GM19372 (cell line): ENCODE measurements around the gene TMEM143.
A peak's percentile ranks its signal among the peaks of the same experiment; 100 is the strongest.
"Not testable (repeated sequence)": the region's sequence is repeated elsewhere in the genome, so short reads cannot be mapped to it uniquely, and the experiment has no call there.

Experiments
- ATAC-seq: cut with Tn5 transposase; IDR thresholded peaks from one replicate; pipeline ENCODE4 v1.9.1; 2021; ENCODE audit warnings: mild to moderate bottlenecking, low read depth, moderate library complexity; ENCODE audit not compliant: unreplicated experiment

The TMEM143 gene

GRCh38 chr19:48391100-48392005 lies 27.6 kb upstream of the TMEM143 start, which contains the start of gene KDELR1:
Gene KDELR1, minus strand, starts transcription at chr19:48391551. Its CDS starts 193 bp downstream, at chr19:48391358.
- peak; percentile 72 for ATAC-seq

DNA sequence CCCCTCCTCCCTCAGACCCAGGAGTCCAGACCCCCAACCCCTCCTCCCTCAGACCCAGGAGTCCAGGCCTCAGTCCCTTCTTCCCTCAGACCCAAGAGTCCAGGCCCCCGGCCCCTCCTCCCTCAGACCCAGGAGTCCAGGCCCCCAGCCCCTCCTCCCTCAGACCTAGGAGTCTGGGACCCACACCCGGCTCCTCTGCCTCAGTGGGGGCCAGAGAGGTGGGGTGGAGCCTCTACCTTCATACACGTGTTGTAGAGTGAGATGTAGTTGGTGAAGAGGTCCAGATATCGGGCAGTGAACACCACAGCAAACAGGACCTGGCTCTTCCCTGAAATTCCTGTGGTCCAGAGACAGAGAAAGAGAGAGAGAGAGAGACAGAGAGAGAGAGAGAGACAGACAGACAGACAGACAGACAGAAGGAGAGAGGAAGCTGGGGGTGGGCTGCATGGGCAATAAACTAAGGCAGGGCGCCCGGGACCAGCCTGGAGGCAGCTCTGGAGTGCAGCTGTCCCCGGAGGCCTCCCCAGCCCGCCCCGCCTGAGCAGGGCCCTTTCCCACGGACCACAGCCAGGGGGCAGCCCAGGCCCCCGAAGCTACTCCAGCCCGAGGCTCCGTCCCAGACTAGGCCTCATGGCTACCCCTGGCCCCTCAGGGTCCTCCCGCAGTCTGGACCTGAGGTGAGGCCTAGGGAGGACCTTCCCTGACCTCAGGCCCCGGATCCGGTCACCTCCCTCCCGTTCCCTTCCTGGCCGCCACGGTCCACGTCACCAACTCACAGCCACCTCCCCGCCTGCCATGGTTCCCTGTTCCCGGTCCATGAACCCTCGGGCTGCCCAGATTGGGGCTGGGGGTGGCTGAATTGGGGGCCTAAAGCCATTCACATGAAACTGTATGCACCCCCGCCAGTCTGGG lies 26.7 kb upstream of the TMEM143 start:
- ATAC-seq, result peak; percentile 19

GRCh38 chr19:48386981-48387380 lies 23.2 kb upstream of the TMEM143 start:
- ATAC-seq, result no peak

GRCh38 chr19:48385461-48386087 lies 21.8 kb upstream of the TMEM143 start:
- ATAC-seq, result no peak

DNA sequence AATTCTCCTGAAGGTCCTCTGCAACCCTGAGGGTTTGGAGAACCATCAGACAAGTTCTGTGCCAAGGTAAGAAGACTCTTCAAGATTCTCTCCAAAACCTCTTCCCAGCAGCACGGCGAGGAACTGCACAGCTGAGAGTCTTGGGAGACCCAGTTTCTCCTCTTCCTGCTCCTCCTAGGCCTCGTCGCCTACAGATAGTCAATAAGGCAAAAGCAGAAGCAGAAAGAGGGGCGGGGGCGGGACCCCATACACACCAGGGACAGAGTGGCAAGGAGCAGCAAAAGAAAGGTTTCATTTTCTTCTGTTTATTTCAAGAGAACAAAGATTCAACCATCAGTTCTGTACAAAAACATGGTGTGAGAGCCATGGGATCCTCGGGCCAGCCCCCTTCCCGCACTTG lies 18.5 kb upstream of the TMEM143 start:
- no peak for ATAC-seq

- ATAC-seq, result no peak
Measured at GRCh38 chr19:48381178-48381950, 17.6 kb upstream of the TMEM143 start.

DNA sequence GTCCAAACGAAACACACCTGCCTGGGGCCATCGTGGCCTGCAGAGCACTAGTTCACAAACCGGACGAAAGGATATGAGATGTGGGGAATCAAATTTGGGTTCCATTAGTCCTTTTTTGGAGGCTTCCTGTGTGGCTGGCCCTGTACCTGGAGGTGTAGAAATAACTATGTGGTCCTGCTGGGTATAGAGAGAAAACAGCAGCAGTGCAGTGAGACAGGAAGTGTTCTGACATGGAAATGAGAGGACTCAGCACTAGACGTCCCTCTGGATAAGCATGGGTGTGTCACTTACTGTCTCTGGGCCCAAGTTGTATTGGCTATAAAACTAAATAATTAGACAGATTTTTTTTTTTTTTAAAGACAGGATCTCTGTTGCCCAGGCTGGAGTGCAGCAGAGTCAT lies 15.3 kb upstream of the TMEM143 start:
- no peak for ATAC-seq

GRCh38 chr19:48378194-48378570 lies 14.4 kb upstream of the TMEM143 start:
- ATAC-seq, result no peak

GRCh38 chr19:48373567-48373966 lies 9.8 kb upstream of the TMEM143 start:
- ATAC-seq, result no peak

DNA sequence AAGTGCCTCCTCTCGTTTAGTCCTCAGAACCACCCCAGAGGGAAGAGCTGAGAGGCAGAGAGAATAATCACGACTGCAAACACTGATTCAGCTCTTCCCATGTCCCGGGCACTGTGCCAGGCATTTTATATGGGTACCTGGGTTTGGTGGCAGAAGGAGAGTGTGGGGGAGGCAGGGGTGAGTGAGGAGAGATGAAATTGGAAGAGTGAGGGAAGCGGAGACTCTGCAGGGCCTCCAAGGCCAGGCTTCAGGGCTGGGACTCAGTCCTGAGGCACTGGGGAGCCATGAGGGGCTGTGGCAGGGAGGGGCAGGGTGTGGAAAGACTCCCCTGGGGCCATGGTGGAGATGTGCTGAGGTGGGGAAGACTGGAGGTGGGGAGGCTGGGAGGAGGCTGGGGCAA lies 9.2 kb upstream of the TMEM143 start:
- no peak for ATAC-seq

- ATAC-seq, result not testable (repeated sequence)
Measured at GRCh38 chr19:48371771-48372170, 8.0 kb upstream of the TMEM143 start.

DNA sequence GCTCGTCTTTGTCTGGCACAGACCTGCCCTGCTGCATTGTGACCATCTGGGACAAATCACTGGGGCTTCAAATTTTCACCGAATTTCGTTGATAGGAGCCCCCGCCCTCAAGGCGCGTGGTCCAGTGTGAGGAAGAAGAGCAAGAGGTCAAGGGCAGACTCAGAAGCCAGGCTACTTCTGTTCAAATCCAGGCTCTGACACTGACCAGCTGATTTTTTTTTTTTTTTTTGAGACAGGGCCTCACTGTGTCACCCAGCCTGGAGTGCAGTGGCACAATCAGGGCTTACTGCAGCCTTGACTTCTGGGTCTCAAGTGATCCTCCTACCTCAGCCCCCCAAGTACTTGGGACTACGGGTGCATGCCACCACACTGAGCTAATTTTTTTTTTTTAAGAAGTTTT lies 7.6 kb upstream of the TMEM143 start:
- ATAC-seq, result no peak

DNA sequence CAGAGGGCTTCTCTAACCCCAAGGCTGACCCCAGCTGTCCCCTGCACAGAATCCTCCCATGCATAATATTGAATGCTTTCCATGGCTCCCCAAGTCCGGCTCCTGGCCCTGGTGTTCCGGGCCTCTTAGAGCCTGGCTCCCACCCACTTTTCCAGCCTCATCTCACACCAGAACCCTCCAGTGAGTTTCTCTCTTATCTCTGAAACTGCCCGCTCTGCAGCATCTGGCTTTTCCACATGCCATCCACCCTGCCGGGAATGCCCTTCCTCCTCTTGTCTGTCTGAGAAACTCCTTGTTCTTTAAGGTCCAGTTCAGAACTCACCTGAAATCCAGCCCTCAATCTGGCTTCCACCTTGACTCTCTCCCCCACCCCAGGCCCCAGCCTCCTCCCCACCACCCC lies 7.2 kb upstream of the TMEM143 start:
- no peak for ATAC-seq

DNA sequence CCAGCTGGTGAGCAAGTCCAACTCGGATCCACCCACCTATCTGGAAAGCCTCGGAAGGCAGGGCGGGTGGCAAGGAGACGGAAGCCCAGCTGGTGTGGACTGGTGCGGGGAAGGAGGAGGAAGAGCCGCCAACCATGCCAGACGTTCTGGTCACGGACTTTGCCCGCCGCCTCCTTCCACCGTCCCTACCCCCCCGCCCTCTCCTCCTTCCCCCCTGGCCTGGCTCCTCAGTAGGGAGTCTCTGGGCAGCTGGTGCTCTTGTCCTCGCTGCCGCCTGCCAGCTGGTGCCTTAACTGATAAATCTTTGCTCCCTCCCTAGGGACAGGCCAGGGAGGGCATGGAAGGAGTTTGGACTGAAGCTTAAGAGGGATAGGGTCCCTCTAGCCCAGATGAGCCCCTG lies 5.2 kb upstream of the TMEM143 start:
- ATAC-seq, result no peak

DNA sequence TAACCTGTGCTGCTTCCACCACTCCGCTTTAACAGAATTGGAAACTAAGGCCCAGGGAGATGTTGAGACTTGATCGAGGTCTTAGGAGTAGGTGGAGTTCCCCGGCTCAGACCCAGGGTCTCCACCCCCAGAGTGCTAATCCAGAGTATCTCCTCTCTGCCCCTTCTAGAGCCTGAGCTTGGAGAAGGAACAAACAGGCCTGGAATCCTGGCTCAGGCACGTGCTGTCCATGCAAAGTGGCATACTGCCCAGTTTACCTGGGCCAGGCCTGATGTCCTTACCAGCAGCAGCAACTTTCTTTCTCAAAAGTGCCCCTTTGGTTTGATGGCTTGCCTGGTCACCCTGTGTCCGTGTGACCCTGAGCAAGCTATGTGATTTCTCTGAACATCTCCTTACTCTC lies 4.1 kb upstream of the TMEM143 start:
- ATAC-seq, result no peak

DNA sequence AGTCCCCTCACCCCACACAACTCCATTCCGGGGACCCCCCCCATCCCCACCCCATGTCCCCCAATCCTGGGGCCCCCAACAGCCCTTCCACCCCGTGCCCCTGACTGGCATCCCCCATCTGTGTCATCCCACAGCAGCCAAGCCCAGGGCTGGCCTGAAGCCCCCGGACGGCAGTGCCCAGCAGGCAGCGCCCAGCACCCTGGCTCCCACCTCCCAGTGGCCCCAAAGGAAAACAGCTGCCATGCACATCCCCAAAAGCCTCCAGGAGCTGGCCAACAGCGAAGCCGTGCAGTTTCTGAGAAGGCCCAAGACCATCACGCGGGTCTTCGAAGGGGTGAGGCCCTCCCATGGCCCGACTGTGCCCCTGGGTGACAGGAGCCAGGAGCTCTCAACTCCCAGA lies 1.9 kb upstream of the TMEM143 start:
- no peak for ATAC-seq

DNA sequence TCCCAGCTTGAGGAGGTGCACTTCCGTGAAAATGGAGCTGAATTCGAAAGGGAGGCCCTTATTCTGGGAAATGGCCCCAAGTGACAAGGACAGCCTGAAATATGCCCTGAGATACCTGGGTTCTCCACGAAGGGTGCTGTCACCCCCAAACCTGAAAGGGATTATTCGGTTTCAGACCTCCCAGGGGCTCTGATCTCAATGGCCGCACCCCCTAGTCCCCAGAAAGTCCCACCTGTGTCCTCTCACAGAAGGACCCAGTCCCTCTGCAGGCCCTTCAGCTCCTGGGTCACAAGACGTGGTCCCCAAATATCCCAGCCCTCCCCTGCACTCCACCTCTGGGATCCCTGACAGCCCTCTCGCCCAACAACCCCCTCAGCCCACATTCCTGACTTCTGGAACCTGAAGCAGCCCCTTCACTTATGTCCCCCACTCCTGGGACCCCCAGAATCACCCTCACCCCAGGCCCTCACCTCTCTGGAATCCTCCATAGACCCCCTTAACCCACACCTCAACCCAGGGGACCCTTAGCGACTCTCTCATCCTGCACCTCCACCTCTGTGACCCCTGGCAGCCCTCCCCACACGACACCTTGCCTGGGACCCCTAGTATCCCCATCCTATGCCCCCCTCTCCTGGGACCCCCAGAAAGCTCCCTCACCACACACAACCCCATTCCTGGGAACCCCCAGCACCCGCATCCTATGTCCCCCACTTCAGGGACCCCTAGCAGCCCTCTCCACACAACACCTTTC lies 1.0 kb upstream of the TMEM143 start:
- no peak for ATAC-seq

DNA sequence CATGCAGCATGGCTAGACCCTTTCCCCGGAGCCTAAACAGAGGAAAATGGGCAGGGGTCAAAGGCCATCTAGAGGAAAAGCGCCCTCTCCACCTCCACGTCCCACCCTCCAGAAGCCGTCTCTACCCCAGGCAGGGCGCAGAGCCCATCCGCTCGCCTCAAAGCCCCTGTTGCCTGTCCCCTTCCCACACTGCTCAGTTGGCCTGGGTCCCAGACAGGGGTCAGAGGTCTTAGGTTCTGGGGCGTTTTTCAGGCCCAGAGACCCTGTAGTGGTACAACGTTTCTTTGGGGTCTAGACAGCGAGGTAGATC lies 285 bp downstream of the TMEM143 start:
- ATAC-seq, result peak; percentile 1

- ATAC-seq, result no peak
Measured at GRCh38 chr19:48362716-48363499, 832 bp downstream of the TMEM143 start.
